ENCODE results near the gene PRSS33.

The PRSS33 gene

GRCh38 chr16:2776500-2777139 is 10.7 kb downstream of the PRSS33 start:
- no peak for DNase-seq (ENCODE audit: low read depth)

- DNase-seq (ENCODE audit: low read depth) = no peak
Measured at GRCh38 chr16:2775765-2776499, 11.4 kb downstream of the PRSS33 start.

- no peak for DNase-seq (ENCODE audit: low read depth)
Measured at GRCh38 chr16:2775131-2775716, 12.1 kb downstream of the PRSS33 start.

- DNase-seq (ENCODE audit: low read depth) = no peak
Measured at GRCh38 chr16:2774161-2774891, 13.0 kb downstream of the PRSS33 start.

GRCh38 chr16:2773188-2773968 is 14.0 kb downstream of the PRSS33 start:
- DNase-seq (ENCODE audit: low read depth) = no peak

GRCh38 chr16:2771496-2772402 is 15.6 kb downstream of the PRSS33 start:
- DNase-seq (ENCODE audit: low read depth) = no peak

GRCh38 chr16:2770057-2770951 is 17.1 kb downstream of the PRSS33 start:
- no peak for DNase-seq (ENCODE audit: low read depth)

- no peak for DNase-seq (ENCODE audit: low read depth)
Measured at GRCh38 chr16:2769675-2770056, 17.7 kb downstream of the PRSS33 start.

GRCh38 chr16:2769100-2769529 is 18.2 kb downstream of the PRSS33 start:
- DNase-seq (ENCODE audit: low read depth) = no peak

- DNase-seq (ENCODE audit: low read depth) = no peak
Measured at GRCh38 chr16:2768403-2769089, 18.8 kb downstream of the PRSS33 start.

- DNase-seq (ENCODE audit: low read depth) = no peak
Measured at GRCh38 chr16:2767891-2768290, 19.5 kb downstream of the PRSS33 start.

GRCh38 chr16:2767140-2767731 is 20.1 kb downstream of the PRSS33 start:
- DNase-seq (ENCODE audit: low read depth) = no peak

GRCh38 chr16:2766430-2767139 is 20.8 kb downstream of the PRSS33 start:
- DNase-seq (ENCODE audit: low read depth) = no peak

- no peak for DNase-seq (ENCODE audit: low read depth)
Measured at GRCh38 chr16:2765462-2766404, 21.6 kb downstream of the PRSS33 start.

- DNase-seq (ENCODE audit: low read depth) = no peak
Measured at GRCh38 chr16:2764718-2765117, 22.6 kb downstream of the PRSS33 start.

- no peak for DNase-seq (ENCODE audit: low read depth)
Measured at GRCh38 chr16:2763173-2763572, 24.2 kb downstream of the PRSS33 start.

- DNase-seq (ENCODE audit: low read depth) = no peak
Measured at GRCh38 chr16:2762711-2763110, 24.6 kb downstream of the PRSS33 start.

Data from stimulated activated CD8-positive, alpha-beta memory T cell treated with anti-CD3 and anti-CD28 coated beads, Interleukin-15, amount 100 ng/mL, for 24 hours (primary cell).